Activated CD4-positive, alpha-beta T cell treated with anti-CD3 and anti-CD28 coated beads, Interleukin-2, amount 50 U/mL, for 48 hours (primary cell): Measurements from ENCODE around the gene CPSF7.
"Not testable (repeated sequence)": the region's sequence is repeated elsewhere in the genome, so short reads cannot be mapped to it uniquely, and the experiment has no call there.

Experiments used
- DNase-seq, 2 experiments: peaks; one replicate each; pipeline ENCODE4 v3.0.0-alpha.2; 2020

The CPSF7 gene

DNA sequence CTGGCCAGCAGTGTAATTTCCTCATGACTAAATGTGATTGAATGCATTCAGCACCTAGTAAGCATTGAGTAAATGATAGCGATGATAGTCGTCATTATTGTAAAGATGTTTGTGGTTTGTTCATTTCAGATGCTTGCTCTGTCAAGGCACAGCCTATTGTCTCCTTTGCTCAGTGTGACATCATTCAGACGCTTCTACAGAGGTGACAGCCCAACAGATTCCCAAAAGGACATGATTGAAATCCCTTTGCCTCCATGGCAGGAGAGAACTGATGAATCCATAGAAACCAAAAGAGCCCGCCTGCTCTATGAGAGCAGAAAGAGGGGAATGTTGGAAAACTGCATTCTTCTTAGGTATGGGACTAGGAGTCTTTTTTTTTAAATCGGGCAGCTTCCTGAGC, 7.7 kb upstream of the CPSF7 start:
- DNase-seq, result no peak

DNA sequence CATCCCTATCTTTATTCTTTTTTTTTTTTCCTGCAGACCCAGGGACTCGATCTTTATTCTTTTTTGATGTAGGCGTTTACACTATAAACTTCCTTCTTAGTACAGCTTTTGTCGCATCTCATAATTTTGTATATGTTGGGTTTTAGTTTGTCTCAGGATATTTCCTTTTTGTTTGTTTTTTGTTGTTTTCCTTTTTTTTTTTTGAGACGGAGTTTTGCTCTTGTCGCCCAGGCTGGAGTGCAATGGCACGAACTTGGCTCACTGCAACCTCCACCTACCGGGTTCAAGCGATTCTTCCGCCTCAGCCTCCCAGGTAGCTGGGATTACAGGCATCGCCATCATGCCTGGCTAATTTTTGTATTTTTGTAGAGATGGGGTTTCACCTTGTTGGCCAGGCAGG, 1.1 kb upstream of the CPSF7 start:
- not testable (repeated sequence) for DNase-seq

GRCh38 chr11:61429346-61429690, 457 bp downstream of the CPSF7 start:
- DNase-seq, result peak; percentile 72

DNA sequence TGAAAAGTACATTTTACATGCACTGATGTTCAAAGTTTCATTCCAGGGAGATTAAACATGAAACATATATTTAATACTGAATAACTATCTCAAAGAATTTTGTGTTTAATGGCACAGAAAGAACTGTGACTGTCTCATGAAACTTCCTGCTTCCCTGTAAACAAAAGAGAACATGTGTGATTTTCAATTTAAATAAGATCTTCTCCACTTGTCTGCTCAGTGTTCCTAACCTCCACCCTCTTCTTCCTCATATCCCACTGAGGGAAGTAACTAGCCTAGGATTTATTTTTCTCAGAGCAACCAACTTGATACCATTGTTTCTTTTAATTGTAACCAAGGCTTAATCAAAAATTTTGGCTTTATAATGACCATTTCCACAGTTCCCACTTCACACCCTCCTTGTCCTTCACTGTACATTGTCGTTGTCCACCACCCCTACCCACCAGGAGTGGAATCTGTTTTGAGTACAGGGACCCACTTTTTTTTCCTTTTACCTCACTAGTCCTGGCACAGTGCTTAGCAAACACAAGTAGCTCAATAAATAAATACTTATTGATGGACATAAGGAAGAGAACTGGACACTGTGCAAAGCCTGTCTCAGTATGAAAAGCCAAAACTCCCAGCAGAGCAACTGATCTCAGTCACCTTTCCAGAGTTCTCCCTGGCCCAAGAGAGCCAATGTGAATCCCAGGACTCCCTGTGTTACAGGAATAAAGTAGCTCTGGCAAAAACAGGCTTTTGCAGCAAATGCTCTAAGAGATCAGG, 4.2 kb downstream of the CPSF7 start:
- no peak for DNase-seq

DNA sequence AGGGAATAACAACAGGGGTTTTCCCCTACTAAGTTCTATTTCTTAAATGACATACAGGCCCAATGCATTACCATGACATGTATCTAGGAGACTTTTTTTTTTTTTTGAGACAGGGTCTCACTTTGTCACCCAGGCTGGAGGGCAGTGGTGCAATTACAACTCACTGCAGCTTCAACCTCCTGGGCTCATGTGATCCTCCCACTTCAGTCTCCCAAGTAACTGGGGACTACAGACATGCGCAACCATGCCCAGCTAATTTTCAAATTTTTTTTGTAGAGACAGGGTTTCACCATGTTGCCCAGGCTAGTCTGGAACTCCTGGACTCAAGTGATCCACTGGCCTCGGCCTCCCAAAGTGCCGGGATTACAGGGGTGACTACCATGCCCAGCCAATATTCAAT, 7.5 kb downstream of the CPSF7 start:
- no peak for DNase-seq

DNA sequence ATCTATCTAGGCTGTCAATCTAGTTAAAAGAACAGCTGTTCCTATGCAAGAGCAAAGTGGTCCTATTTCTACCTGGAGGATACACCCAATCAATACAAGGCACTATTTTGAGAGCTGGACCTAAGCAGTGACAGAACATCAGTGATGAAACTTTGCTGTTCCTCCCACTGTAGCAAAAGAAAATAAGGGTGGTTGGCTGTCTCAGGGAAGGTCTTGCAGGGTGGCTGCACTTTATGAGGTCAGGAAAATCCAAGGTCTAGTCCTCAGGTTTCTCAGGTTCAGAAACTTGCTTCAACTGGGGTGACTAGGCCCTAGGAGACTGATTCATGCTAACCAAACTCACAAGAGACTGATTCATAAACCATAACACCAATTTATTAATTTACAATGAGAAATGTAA, 11.6 kb downstream of the CPSF7 start:
- no peak for DNase-seq

DNA sequence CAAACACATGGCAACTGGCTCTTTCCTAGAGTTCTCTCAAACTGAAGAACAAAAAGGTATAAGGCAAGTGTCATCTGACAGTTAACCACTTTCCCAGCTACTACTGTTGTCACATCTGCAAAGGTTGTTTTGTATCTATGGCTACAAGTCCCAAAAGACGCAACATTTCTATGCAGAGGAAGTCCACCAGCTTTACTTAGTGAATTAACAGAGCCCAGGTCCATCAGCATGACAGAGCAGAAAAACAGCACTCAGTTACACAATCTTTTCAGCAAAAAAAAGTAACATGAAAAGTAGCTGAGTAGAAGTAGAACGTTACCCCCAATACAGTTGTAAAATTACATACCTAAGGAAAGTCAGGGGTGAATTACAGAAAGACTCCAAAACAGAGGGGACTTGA, 12.1 kb downstream of the CPSF7 start:
- DNase-seq, result no peak

GRCh38 chr11:61416941-61417340, 12.8 kb downstream of the CPSF7 start:
- DNase-seq, result no peak

DNA sequence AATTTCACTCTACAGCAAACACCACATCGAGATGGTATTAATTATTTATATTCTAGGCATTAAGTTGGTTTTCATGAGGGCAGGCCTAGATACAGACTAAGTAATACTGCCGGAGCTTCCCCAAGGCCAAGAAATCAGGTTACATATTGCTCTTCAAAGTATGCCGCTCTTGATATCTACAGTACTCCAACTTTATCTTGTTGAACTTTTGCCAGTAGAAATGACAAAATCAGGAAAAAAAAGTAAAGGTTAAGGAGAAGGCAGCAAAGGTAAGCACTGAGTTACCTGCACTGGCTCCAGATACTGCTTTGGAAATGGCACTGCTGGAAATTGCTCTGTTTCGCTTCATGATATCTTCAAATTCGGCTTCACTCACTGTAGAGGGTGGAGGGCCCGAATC, 14.4 kb downstream of the CPSF7 start:
- no peak for DNase-seq

- no peak for DNase-seq
Measured at GRCh38 chr11:61414547-61414946, 15.2 kb downstream of the CPSF7 start.

DNA sequence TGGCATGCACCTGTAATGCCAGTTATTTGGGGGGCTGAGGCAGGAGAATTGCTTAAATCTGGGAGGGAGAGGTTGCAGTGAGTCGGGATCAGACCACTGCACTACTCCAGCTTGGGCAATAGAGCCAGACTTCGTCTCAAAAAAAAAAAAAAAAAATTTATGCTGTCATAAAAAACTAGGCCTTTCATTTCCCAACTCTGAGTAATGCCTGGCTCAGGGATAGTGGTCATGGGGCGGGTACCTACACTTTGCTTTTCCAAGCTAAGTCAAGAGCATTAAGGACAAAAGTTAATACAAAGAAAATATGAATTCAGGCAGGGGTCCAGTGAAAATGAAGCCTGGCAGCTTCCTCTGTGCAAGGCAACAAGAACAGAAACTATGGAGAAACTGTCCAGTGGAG, 16.3 kb downstream of the CPSF7 start:
- no peak for DNase-seq

DNA sequence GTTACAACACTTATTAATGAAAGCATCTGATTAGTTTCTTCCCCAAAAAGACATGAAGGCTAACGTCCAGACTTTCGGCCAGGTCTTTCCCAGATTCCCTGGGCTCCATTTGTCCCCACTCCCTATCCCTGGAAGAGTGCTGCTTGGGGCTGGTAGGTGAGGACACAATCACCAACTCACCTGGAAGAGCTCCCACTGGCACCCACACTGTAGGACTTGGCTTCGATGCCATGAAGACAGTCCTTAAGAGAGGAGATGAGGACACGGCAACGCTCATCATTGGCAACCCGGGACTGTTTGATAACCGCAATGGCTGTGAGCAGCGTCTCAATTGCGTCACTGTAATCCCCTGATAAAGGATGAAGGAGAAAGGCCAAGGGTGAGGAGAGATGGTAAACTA, 18.2 kb downstream of the CPSF7 start:
- DNase-seq, result no peak

GRCh38 chr11:61406991-61407728, 22.6 kb downstream of the CPSF7 start:
- DNase-seq, result no peak

DNA sequence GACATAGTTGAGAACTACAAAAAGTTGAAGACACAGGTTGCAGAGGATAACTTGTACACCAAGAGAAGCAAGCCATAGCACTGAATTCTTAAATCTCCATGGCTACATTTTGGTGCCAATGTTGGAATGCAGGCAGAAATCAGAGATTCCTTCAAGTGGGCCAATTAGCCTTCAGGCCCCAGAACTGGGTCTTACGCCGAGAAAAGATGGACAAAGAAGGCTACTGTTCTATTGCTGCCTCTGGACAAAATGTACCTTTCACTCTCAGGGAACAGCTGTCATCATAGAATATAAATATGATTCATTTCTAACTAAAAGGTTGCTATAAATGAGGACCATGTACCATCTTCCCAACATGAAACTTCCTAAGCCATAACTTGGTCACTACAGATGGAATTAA, 23.7 kb downstream of the CPSF7 start:
- no peak for DNase-seq

DNA sequence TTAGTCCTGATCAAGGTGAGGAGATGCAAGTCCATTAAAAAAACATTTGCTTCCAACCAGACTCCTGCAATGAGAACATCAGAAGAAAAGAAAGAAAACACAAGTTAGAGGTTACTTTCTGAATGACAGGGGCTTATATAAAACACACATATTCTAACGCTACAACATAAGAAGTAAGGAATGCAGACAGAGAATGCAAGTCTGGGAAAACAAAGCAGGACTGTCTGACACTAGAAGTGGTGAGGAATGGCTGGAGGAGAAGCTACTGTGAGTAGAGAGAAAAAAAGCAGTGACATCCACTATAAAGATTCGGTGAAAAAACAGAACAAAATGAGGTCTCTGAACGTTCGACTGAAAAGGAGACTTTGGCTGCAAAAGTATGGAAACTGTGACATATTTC, 25.1 kb downstream of the CPSF7 start:
- no peak for DNase-seq

DNA sequence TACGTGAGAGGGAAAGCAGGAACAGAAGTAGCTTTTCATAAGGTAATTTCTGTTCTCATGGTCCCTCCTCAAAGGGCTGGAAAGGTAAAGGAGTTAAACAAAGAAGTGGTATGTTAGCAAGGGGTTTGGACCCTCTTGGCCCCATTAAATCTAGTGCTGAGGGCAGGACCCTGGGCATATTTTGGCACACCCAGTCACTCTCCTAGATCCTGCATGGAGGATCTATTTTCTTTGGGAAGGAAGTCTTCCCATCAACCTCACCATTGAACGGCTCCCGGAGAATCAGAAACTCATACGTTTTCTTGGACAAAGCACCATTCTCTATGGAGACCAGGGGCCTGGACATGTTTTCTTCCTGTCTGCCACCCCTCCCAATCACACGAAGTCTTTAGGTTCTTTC, 25.7 kb downstream of the CPSF7 start:
- DNase-seq, result no peak

GRCh38 chr11:61403658-61404057, 26.1 kb downstream of the CPSF7 start:
- DNase-seq, result no peak

DNA sequence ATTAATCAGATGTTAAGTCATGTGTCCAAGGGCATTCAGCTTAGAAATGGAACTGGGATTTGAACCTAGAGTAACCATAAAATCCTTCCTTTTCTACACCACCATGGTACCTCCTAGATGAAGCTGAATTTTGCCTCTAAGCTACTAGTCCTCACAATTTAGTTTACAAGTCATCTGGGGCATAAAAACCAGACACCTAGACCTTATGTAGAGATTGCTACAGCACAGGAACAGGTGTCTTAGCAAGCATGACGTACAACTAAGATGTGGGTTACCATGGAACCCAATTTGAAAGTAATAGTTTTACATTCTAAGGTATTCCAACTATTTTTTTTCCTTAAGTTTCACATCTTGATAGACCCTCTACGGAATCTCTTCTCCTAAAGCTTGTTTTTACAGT, 28.2 kb downstream of the CPSF7 start:
- DNase-seq, result no peak

DNA sequence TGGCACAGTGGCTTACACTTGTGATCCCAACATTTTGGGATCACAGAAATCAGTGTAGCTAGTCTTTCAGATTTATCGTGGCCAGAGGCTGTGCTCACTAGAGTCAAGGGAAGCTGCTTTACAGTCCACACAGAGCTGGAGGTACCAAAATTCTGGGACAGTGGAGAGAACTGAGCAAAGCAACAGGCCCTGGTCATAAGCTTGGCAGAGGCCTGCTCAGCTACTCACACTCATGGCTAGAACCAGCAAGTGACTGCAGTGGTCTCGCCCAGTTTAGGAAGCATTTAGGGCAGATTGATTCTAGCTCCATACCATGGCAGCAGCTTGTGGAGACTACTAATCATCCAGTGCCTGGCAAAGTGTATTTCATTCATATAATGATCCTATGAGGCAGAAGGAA, 28.6 kb downstream of the CPSF7 start:
- DNase-seq, result no peak

DNA sequence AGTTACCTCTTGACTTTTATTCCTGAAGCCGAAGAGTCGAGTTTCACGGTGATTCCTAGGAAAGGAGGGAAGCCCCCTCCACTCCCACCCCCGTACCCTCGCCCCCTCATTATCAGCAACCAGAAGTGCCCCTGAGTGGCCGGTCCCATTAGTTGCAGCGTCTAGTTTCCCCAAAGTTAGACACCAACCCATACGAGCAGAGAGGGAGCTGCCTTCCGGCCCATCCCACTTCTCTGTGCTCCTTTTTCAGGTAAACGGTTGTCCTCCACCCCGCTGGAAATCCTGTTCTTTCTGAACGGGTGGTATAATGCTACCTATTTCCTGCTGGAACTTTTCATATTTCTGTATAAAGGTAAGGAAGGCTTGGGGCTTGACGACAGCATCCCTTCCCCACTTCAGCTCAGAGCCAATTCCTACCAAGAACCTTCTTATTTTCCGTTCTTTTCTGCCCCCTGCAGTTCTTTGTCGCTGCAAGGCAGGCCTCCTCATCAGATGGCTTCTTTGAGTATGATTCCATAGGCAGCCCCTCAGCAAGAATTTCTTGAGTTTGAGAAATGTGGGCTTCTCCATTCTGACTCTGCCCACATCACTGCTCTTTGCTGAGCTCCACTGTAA, 36.7 kb downstream of the CPSF7 start:
- DNase-seq, result peak; percentile 15 to 20

- DNase-seq, result no peak
Measured at GRCh38 chr11:61390161-61390560, 39.6 kb downstream of the CPSF7 start.

- DNase-seq, result no peak
Measured at GRCh38 chr11:61384271-61385242, 45.2 kb downstream of the CPSF7 start.

GRCh38 chr11:61383859-61384258, 45.9 kb downstream of the CPSF7 start:
- DNase-seq, result not testable (repeated sequence)
